ENCODE measurements around the gene KRTAP2-4. TPM values are rescaled to one million over a fixed set of nuclear protein-coding genes. Genes with fewer than 3 reads are reported as not detected.
"Not testable (repeated sequence)": the region's sequence is repeated elsewhere in the genome, so short reads cannot be mapped to it uniquely, and the experiment has no call there.

KRTAP2-4 gene
- total RNA-seq, 1 experiment from 2014 or later = not detected

DNA sequence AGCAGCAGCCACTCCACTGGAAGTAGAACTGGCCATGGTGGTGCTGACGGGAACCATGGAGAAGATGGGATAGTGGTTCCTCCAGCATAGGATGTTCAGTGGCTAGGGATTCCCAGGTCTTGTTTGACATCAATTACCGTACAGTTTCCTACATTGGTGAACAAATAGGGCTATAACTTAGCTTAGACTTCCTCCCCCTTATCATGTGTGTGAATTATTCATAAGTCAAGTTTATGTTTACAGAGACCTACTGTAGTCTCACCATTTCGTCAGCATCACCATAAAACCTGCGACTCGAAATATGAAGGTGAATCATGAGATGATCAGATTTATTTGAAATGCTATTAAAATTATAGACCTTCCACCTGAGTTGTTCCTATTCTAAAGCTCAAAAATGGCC is 6.9 kb downstream of the KRTAP2-4 start:
- intact Hi-C loops (cut with micrococcal nuclease; ENCODE audit: unreplicated experiment) = no loop called here
- Histone ChIP-seq H3K36me3 (ENCODE audit: control insufficient read depth, insufficient read depth, low read length) (no peaks in the 10 kb centered on the region), H3K4me1 (ENCODE audit: control insufficient read depth, insufficient read depth, low read length) (no peaks in the 10 kb centered on the region), H3K9me3 (ENCODE audit: control insufficient read depth, insufficient read depth, low read depth, low read length) (no peaks in the 10 kb centered on the region), H3K27ac (ENCODE audit: low read length) (no peak overlapping the region), H3K4me3 (ENCODE audit: low read depth in 2 of 2, low read length in 2 of 2) (no peak overlapping the region), H3K27me3 (ENCODE audit: control insufficient read depth, insufficient read depth, low read length) (no peaks in the 10 kb centered on the region)
- no peak for TF ChIP-seq TCF7L2 (IDR thresholded peaks at IDR 0.05; ENCODE audit: low read depth, low read length)
- no peak for TF ChIP-seq SIN3A (IDR thresholded peaks at IDR 0.05; ENCODE audit: borderline replicate concordance, insufficient read depth, low read depth, low read length)
- TF ChIP-seq REST (IDR thresholded peaks at IDR 0.05; ENCODE audit: insufficient read depth in 1 of 2, low read depth in 2 of 2, low read length in 1 of 2) = no peak
- no peak for TF ChIP-seq POLR2AphosphoS5 (IDR thresholded peaks at IDR 0.05; ENCODE audit: low read depth, low read length)
- no peak for TF ChIP-seq CTCF (IDR thresholded peaks at IDR 0.05)
- ATAC-seq (no peak), DNase-seq (ENCODE audit: low read depth, low spot score) (no peak)
- ChIA-PET CTCF (interaction anchor here (0.6 kb wide), 1 partner anchor 97 kb away, joined by 4 read pairs; no protein-coding TSS in a partner anchor), POLR2A (no interaction called here)
- in situ Hi-C loops (cut with HindIII; ENCODE audit: low pct_unique_long_range_greater_than_20kb, low sequenced_read_pairs) = no loop called here
- no TSS peak for BruUV-seq (replicated peaks)

DNA sequence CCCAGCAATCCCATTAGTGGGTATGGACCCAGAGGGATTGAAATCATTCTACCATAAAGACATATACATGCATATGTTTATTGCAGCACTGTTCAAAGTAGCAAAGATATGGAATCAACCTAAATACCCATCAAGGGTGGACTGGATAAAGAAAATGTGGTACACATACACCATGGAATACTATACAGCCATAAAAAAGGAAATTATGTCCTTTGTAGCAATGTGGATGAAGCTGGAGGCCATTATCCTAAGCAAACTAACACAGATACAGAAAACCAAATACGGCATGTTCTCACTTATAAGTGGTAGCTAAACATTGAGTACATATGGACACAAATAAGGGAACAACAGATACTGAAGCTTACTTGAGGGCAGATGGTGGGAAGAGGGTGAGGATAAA is 8.1 kb downstream of the KRTAP2-4 start:
- H3K4me3 ChIP-seq (ENCODE audit: low read depth in 2 of 2, low read length in 2 of 2) = no peak overlapping the region
- TF ChIP-seq TCF7L2 (IDR thresholded peaks at IDR 0.05; ENCODE audit: low read depth, low read length) = no peak
- TF ChIP-seq SIN3A (IDR thresholded peaks at IDR 0.05; ENCODE audit: borderline replicate concordance, insufficient read depth, low read depth, low read length) = no peak
- no peak for TF ChIP-seq POLR2AphosphoS5 (IDR thresholded peaks at IDR 0.05; ENCODE audit: low read depth, low read length)
- no peak for TF ChIP-seq CTCF (IDR thresholded peaks at IDR 0.05)
- TF ChIP-seq REST (IDR thresholded peaks at IDR 0.05; ENCODE audit: insufficient read depth in 1 of 2, low read depth in 2 of 2, low read length in 1 of 2) = no peak
- H3K36me3 ChIP-seq (ENCODE audit: control insufficient read depth, insufficient read depth, low read length) = no peaks in the 10 kb centered on the region
- intact Hi-C loops (cut with micrococcal nuclease; ENCODE audit: unreplicated experiment) (no loop called here), in situ Hi-C loops (cut with HindIII; ENCODE audit: low pct_unique_long_range_greater_than_20kb, low sequenced_read_pairs) (no loop called here)
- H3K9me3 ChIP-seq (ENCODE audit: control insufficient read depth, insufficient read depth, low read depth, low read length) = no peaks in the 10 kb centered on the region
- no TSS peak for BruUV-seq (replicated peaks)
- POLR2A ChIA-PET = no interaction called here
- no peak overlapping the region for H3K27ac ChIP-seq (ENCODE audit: low read length)
- no peaks in the 10 kb centered on the region for H3K4me1 ChIP-seq (ENCODE audit: control insufficient read depth, insufficient read depth, low read length)
- DNase-seq (ENCODE audit: low read depth, low spot score) = no peak
- no peak for ATAC-seq
- H3K27me3 ChIP-seq (ENCODE audit: control insufficient read depth, insufficient read depth, low read length) = no peaks in the 10 kb centered on the region
- CTCF ChIA-PET = no interaction called here

DNA sequence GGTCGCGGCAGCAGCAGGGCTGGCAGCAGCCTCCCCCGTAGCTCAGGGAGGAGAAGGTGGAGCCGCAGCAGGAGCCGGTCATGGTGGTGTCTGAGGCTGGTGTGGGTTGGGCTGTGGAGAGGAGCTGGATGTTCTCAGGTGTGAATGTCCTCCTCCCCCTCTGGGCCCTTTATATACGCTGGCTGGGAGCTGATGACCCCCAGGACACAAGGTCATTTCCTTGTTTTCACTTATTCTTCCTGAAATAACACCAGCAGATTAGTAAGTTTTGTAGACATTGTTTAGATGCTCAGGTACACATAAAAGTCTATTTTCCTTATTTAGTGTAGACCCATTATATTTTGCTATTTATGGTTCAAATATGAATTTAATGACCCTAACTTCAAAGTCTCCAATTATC is 10.5 kb downstream of the KRTAP2-4 start, which contains the start of gene KRTAP2-2:
Gene KRTAP2-2, minus strand, starts transcription at position 101 of the 400 bp plus-strand sequence. Its CDS starts 19 bp downstream, at position 82.
- BruUV-seq (replicated peaks); CTCF ChIA-PET; H3K27me3 ChIP-seq (ENCODE audit: control insufficient read depth, insufficient read depth, low read length); in situ Hi-C loops (cut with HindIII; ENCODE audit: low pct_unique_long_range_greater_than_20kb, low sequenced_read_pairs); ATAC-seq; DNase-seq (ENCODE audit: low read depth, low spot score); H3K4me1 ChIP-seq (ENCODE audit: control insufficient read depth, insufficient read depth, low read length); intact Hi-C loops (cut with micrococcal nuclease; ENCODE audit: unreplicated experiment); H3K27ac ChIP-seq (ENCODE audit: low read length); H3K36me3 ChIP-seq (ENCODE audit: control insufficient read depth, insufficient read depth, low read length); H3K9me3 ChIP-seq (ENCODE audit: control insufficient read depth, insufficient read depth, low read depth, low read length); POLR2A ChIA-PET; H3K4me3 ChIP-seq (ENCODE audit: low read depth in 2 of 2, low read length in 2 of 2): not testable (repeated sequence)

GRCh38 chr17:41054556-41054955 is 11.1 kb downstream of the KRTAP2-4 start:
- H3K36me3 ChIP-seq (ENCODE audit: control insufficient read depth, insufficient read depth, low read length); H3K4me1 ChIP-seq (ENCODE audit: control insufficient read depth, insufficient read depth, low read length); H3K27ac ChIP-seq (ENCODE audit: low read length); ATAC-seq; POLR2A ChIA-PET; H3K27me3 ChIP-seq (ENCODE audit: control insufficient read depth, insufficient read depth, low read length); CTCF ChIA-PET; in situ Hi-C loops (cut with HindIII; ENCODE audit: low pct_unique_long_range_greater_than_20kb, low sequenced_read_pairs); BruUV-seq (replicated peaks); DNase-seq (ENCODE audit: low read depth, low spot score); H3K4me3 ChIP-seq (ENCODE audit: low read depth in 2 of 2, low read length in 2 of 2); H3K9me3 ChIP-seq (ENCODE audit: control insufficient read depth, insufficient read depth, low read depth, low read length); intact Hi-C loops (cut with micrococcal nuclease; ENCODE audit: unreplicated experiment): not testable (repeated sequence)
